Measurements from ENCODE around the gene PLEKHH3.

PLEKHH3 gene

GRCh38 chr17:42675965-42676423 is 800 bp downstream of the PLEKHH3 start:
- Histone ChIP-seq H3K4me2 (ENCODE audit: low read length) (peak overlapping the region; percentile 84), H3K27ac (ENCODE audit: low read length) (no peak overlapping the region), H3K36me3 (replicated peaks; ENCODE audit: low read depth, low read length) (peaks cover 15% of the 10 kb centered on the region), H3K79me2 (ENCODE audit: low read length) (peaks cover 15% of the 10 kb centered on the region; the same call in 1 of the 2 replicates), H4K20me1 (ENCODE audit: insufficient read depth, low read length) (peaks cover 2% of the 10 kb centered on the region; the same call in 1 of the 2 replicates), H3K4me3 (ENCODE audit: low read length) (peak overlapping the region; percentile 91), H3K9ac (ENCODE audit: low read length) (peak overlapping the region; percentile 74), H3K9me3 (ENCODE audit: insufficient read depth, low read length) (no peaks in the 10 kb centered on the region), H2AFZ (ENCODE audit: low read depth, low read length) (no peak overlapping the region), H3K27me3 (ENCODE audit: low read depth, low read length) (peaks cover 12% of the 10 kb centered on the region), H3K4me1 (ENCODE audit: low read length) (peaks cover 49% of the 10 kb centered on the region)
- no peak for TF ChIP-seq CTCF (IDR thresholded peaks at IDR 0.05; ENCODE audit: low read depth, low read length)
- TF ChIP-seq EZH2phosphoT487 (IDR thresholded peaks at IDR 0.05; ENCODE audit: low read depth) = no peak

GRCh38 chr17:42675348-42675964 is 1.3 kb downstream of the PLEKHH3 start:
- H3K4me2 ChIP-seq (ENCODE audit: low read length) = peak overlapping the region; percentile 84
- H4K20me1 ChIP-seq (ENCODE audit: insufficient read depth, low read length) = peaks cover 2% of the 10 kb centered on the region; the same call in 1 of the 2 replicates
- H2AFZ ChIP-seq (ENCODE audit: low read depth, low read length) = no peak overlapping the region
- no peaks in the 10 kb centered on the region for H3K9me3 ChIP-seq (ENCODE audit: insufficient read depth, low read length)
- peaks cover 51% of the 10 kb centered on the region for H3K4me1 ChIP-seq (ENCODE audit: low read length)
- peaks cover 12% of the 10 kb centered on the region for H3K27me3 ChIP-seq (ENCODE audit: low read depth, low read length)
- H3K36me3 ChIP-seq (replicated peaks; ENCODE audit: low read depth, low read length) = peaks cover 20% of the 10 kb centered on the region
- no peak overlapping the region for H3K27ac ChIP-seq (ENCODE audit: low read length)
- peaks cover 13% of the 10 kb centered on the region; the same call in 1 of the 2 replicates for H3K79me2 ChIP-seq (ENCODE audit: low read length)
- H3K9ac ChIP-seq (ENCODE audit: low read length) = peak overlapping the region; percentile 74
- TF ChIP-seq EZH2phosphoT487 (IDR thresholded peaks at IDR 0.05; ENCODE audit: low read depth) (no peak), CTCF (IDR thresholded peaks at IDR 0.05; ENCODE audit: low read depth, low read length) (no peak)
- H3K4me3 ChIP-seq (ENCODE audit: low read length) = peak overlapping the region; percentile 91

DNA sequence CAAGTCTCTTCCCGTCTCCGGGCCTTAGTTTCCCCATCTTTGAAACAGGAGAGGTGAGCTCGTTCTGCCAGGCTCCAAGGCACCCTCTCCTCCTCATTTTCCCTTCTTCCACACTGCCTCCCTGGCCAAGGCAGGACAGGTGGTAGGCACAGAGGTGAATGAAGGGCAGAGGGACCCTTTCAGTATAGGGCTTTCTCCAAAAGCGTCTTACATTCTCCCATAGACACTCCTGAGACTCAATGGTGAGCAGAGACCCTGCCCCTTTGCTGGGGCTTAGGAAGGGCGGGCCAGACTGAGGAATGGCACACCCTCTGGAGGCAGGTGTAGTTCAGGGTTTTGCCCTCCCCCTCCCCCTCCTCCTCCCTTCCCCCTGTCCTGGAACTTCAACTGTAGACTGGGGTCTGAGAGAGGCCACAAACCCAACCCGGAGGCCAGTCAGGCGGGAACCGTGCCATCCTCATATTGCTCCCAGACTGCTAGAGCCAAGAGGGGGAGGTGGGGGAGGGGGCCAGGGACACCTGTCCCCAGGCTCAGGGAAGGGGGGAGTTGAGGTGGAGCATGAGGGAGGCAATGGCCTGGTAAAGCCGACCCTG is 1.9 kb downstream of the PLEKHH3 start:
- H3K79me2 ChIP-seq (ENCODE audit: low read length) = peaks cover 10% of the 10 kb centered on the region; the same call in 1 of the 2 replicates
- no peak for TF ChIP-seq EZH2phosphoT487 (IDR thresholded peaks at IDR 0.05; ENCODE audit: low read depth)
- no peak for TF ChIP-seq CTCF (IDR thresholded peaks at IDR 0.05; ENCODE audit: low read depth, low read length)
- peaks cover 48% of the 10 kb centered on the region for H3K4me1 ChIP-seq (ENCODE audit: low read length)
- no peak overlapping the region for H3K27ac ChIP-seq (ENCODE audit: low read length)
- peaks cover 2% of the 10 kb centered on the region; the same call in 1 of the 2 replicates for H4K20me1 ChIP-seq (ENCODE audit: insufficient read depth, low read length)
- peaks cover 23% of the 10 kb centered on the region for H3K36me3 ChIP-seq (replicated peaks; ENCODE audit: low read depth, low read length)
- peak overlapping the region; percentile 84 for H3K4me2 ChIP-seq (ENCODE audit: low read length)
- no peak overlapping the region for H2AFZ ChIP-seq (ENCODE audit: low read depth, low read length)
- H3K4me3 ChIP-seq (ENCODE audit: low read length) = peak overlapping the region; percentile 91
- no peaks in the 10 kb centered on the region for H3K9me3 ChIP-seq (ENCODE audit: insufficient read depth, low read length)
- peaks cover 12% of the 10 kb centered on the region for H3K27me3 ChIP-seq (ENCODE audit: low read depth, low read length)
- peak overlapping the region; percentile 74 for H3K9ac ChIP-seq (ENCODE audit: low read length)
